ENCODE results near the gene FOXQ1.

The FOXQ1 gene

GRCh38 chr6:1313767-1314503 is 2.0 kb downstream of the FOXQ1 start:
- no peaks in the 10 kb centered on the region for H3K4me1 ChIP-seq
- H3K27ac ChIP-seq: no peak overlapping the region
- H3K9me3 ChIP-seq (ENCODE audit: control insufficient read depth, low read length): no peaks in the 10 kb centered on the region
- H3K9ac ChIP-seq: no peak overlapping the region
- no peak overlapping the region for H3K4me2 ChIP-seq (ENCODE audit: low read length)
- no peaks in the 10 kb centered on the region for H3K36me3 ChIP-seq (ENCODE audit: control insufficient read depth, insufficient read depth, low read length)
- H2AFZ ChIP-seq: no peak overlapping the region
- TF ChIP-seq, protein P1, sequence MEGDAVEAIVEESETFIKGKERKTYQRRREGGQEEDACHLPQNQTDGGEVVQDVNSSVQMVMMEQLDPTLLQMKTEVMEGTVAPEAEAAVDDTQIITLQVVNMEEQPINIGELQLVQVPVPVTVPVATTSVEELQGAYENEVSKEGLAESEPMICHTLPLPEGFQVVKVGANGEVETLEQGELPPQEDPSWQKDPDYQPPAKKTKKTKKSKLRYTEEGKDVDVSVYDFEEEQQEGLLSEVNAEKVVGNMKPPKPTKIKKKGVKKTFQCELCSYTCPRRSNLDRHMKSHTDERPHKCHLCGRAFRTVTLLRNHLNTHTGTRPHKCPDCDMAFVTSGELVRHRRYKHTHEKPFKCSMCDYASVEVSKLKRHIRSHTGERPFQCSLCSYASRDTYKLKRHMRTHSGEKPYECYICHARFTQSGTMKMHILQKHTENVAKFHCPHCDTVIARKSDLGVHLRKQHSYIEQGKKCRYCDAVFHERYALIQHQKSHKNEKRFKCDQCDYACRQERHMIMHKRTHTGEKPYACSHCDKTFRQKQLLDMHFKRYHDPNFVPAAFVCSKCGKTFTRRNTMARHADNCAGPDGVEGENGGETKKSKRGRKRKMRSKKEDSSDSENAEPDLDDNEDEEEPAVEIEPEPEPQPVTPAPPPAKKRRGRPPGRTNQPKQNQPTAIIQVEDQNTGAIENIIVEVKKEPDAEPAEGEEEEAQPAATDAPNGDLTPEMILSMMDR (IDR thresholded peaks at IDR 0.05): no peak
- H3K79me2 ChIP-seq: no peaks in the 10 kb centered on the region
- peaks cover 10% of the 10 kb centered on the region for H3K27me3 ChIP-seq (ENCODE audit: control insufficient read depth, insufficient read depth, low read length)
- no peak overlapping the region for H3K4me3 ChIP-seq (ENCODE audit: low read depth, low read length)

DNA sequence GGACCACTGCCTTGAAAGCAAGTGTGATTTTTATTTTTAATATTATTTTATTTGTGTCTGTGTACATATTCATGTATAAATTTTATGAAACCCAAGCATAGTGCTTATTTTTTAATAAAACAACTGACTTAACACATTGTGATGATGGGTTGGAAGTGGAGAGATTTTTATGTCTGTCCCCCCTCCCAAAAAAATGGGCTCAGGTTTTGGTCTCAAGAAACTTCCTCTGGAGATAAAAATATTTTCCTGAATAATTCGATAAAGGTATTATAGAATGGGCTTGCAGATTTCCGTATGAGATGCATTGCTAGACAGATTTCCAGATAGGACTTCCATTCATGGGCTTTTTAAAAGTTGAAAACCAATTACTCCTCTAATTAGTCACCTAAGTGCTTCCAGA is 2.7 kb downstream of the FOXQ1 start:
- no peak overlapping the region for H3K4me3 ChIP-seq (ENCODE audit: low read depth, low read length)
- peaks cover 10% of the 10 kb centered on the region for H3K27me3 ChIP-seq (ENCODE audit: control insufficient read depth, insufficient read depth, low read length)
- no peak overlapping the region for H3K9ac ChIP-seq
- H2AFZ ChIP-seq: no peak overlapping the region
- no peak overlapping the region for H3K27ac ChIP-seq
- no peaks in the 10 kb centered on the region for H3K79me2 ChIP-seq
- H3K4me1 ChIP-seq: no peaks in the 10 kb centered on the region
- no peaks in the 10 kb centered on the region for H3K9me3 ChIP-seq (ENCODE audit: control insufficient read depth, low read length)
- H3K4me2 ChIP-seq (ENCODE audit: low read length): no peak overlapping the region
- H3K36me3 ChIP-seq (ENCODE audit: control insufficient read depth, insufficient read depth, low read length): no peaks in the 10 kb centered on the region
- TF ChIP-seq, protein P1 (IDR thresholded peaks at IDR 0.05): no peak

GRCh38 chr6:1315201-1315559 is 3.3 kb downstream of the FOXQ1 start:
- H3K4me1 ChIP-seq: no peaks in the 10 kb centered on the region
- no peaks in the 10 kb centered on the region for H3K9me3 ChIP-seq (ENCODE audit: control insufficient read depth, low read length)
- no peak overlapping the region for H3K4me3 ChIP-seq (ENCODE audit: low read depth, low read length)
- H3K36me3 ChIP-seq (ENCODE audit: control insufficient read depth, insufficient read depth, low read length): no peaks in the 10 kb centered on the region
- H3K27ac ChIP-seq: no peak overlapping the region
- TF ChIP-seq, protein P1 (IDR thresholded peaks at IDR 0.05): no peak
- peaks cover 10% of the 10 kb centered on the region for H3K27me3 ChIP-seq (ENCODE audit: control insufficient read depth, insufficient read depth, low read length)
- no peak overlapping the region for H3K9ac ChIP-seq
- no peaks in the 10 kb centered on the region for H3K79me2 ChIP-seq
- H3K4me2 ChIP-seq (ENCODE audit: low read length): no peak overlapping the region
- no peak overlapping the region for H2AFZ ChIP-seq

GRCh38 chr6:1315560-1316386 is 3.9 kb downstream of the FOXQ1 start:
- Histone ChIP-seq H2AFZ (no peak overlapping the region), H3K36me3 (ENCODE audit: control insufficient read depth, insufficient read depth, low read length) (no peaks in the 10 kb centered on the region), H3K9me3 (ENCODE audit: control insufficient read depth, low read length) (no peaks in the 10 kb centered on the region), H3K4me1 (no peaks in the 10 kb centered on the region), H3K27me3 (ENCODE audit: control insufficient read depth, insufficient read depth, low read length) (peaks cover 10% of the 10 kb centered on the region), H3K79me2 (no peaks in the 10 kb centered on the region), H3K27ac (no peak overlapping the region), H3K4me2 (ENCODE audit: low read length) (peak overlapping the region; percentile 61), H3K4me3 (ENCODE audit: low read depth, low read length) (peak overlapping the region; percentile 33), H3K9ac (no peak overlapping the region)
- TF ChIP-seq, protein P1 (IDR thresholded peaks at IDR 0.05): no peak

Measured in parathyroid adenoma (tissue), 2 donors.